ELR (cell line): ENCODE data around the gene KIAA1217.
A peak's percentile ranks its signal among the peaks of the same experiment; 100 is the strongest.
"Not testable (repeated sequence)": the region's sequence is repeated elsewhere in the genome, so short reads cannot be mapped to it uniquely, and the experiment has no call there.

ENCODE experiments used
- DNase-seq: peaks from one replicate; pipeline ENCODE4 v3.0.0-alpha.2; 2015; ENCODE audit warnings: low read depth

KIAA1217 gene

DNA sequence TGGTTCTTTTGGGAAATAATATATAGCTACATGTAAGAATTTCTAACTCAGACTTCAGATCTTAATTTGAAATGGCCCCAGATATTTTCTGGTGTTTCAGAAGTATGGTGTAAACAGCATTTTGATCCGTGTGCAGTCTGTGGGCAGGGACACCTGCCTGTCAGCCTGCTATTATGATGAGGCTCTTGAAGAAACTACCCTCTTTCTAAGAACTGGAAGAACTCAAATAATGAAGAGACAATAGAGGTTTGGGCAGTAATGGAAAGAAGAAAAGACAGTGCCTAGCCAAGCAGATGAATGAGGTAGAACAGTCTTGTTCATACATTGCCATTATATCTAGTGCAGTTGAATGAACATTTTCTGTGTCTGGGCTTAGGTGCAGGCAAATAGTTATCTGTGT lies 258.2 kb downstream of the KIAA1217 start:
- no peak for DNase-seq

DNA sequence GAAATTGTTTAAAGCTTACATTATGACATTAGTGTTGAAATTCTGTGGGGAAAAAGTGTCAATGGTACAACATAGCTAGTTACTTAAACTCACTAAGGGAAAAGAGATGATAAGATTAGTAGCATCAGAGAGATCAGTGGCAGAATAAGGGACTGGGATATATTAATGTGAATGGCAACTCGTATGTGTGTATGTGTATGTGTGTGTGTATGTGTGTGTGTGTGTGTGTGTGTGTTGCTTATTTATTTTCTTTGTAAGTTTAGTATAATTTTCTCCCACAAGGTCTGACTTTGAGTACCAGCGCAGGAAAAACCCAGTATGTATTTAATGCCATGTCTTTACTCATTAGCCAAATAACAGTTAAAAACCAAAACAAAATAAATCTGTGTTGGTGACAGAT lies 258.7 kb downstream of the KIAA1217 start:
- no peak for DNase-seq

DNA sequence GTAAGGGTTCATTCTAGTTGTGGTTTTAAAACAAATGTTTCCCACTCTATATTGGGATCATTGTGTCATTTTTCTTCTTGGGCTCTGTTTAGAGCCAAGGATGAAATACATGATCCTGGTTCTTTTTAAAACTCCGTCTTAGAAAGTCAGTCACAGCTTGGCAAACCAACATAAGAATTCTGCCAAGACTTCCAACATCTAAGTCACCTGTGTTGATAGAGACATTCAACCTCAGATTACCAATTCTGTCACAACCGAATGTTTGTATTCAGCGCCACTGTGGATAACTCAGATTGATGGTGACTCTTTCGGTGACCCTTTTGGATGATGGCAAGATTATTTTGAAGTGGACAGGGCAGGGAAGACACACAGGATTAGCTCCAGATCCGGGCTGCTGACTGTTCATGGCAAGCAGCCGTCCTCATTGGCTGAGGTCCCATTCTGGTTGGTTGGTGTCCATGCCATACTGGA lies 259.4 kb downstream of the KIAA1217 start:
- DNase-seq, result no peak

DNA sequence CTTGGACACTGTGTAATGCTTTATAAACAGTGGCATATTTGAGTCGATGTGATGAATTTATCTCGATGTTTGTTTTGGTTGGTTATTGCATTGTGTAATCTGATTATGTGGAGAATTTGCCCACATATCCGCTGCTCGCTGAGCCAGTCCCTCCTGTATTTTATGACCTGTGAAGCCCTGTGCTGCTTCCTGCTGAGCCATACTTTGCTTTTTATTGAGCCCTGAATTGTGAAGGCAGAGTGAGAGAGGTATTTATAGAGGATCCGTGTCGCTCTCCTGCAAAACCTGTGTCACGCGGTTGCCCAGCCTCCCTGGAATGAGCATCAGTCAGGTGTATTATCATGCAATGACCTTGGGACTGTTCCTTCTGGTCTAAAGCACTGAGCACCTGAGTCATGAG lies 261.1 kb downstream of the KIAA1217 start:
- peak; percentile 38 for DNase-seq

DNA sequence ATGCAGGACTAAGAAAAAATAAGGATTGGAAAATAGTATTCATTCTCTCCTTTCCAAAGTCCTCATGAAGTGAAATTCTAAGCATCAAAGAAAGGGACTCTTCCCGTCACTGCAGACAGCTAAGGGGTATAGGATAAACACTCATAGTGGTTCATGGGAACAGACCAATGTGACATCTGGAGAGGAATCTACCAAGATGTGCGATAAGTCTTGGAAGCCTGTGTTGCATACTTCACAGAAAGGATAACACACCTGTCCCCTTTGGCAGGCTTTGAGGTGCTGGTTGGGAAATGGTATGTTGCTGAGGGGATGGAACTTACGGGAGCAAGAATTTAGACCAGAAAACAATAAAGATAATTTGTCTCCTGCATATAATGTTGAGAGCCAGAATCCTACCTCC lies 266.7 kb downstream of the KIAA1217 start:
- no peak for DNase-seq

DNA sequence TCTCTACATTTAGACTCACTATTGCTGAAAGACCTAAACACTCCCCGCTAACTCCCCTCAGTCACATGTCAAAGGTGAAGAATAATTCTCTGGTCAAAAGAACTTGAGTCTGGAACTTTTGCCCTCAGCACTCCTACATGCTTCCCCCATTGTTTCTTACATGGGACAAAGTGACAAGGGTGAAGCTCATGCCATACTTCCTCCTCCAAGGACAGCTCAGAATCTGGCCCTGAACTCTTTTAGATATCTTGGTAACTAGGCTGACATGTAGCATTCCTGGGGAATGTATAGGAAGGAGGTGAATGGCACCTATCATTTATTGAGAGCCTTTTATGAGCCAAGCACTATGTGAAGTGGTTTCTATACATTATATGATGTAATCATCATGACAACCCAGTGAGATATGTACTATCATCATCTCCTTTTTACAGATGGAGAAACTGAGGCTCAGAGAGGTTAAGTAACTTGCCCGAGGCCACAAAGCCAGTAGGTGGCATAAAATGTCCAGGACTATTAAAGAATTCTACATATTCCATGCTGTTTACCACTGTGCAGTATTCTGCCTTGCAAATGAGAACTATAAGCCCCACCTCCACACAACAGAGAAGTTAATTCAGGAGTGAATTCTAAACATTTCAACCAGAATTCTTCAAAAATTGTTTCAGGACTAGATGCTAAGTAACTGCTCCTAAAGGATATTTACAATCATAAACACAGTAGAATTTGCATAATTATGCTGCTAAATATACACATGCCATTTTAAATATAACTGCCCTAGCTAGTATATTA lies 268.2 kb downstream of the KIAA1217 start:
- no peak for DNase-seq

DNA sequence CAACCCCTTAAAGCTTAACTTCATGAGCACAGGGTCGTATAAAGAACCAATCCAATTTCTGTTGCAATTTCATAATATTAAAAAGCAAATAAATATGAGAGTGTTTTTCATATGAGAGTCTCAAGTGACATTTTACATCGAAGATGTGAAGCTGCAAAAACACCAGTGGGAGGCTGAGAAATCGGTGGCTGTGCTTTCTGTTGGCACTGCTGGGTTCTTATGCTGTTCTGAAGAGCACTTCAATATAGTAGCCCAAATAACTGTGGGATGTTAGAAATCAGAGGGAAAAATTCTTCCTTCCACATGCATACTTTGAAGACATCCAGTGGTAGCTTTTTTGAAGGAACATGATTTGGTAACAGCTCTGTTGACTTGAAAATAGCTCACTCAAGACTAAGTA lies 269.0 kb downstream of the KIAA1217 start:
- DNase-seq, result no peak

DNA sequence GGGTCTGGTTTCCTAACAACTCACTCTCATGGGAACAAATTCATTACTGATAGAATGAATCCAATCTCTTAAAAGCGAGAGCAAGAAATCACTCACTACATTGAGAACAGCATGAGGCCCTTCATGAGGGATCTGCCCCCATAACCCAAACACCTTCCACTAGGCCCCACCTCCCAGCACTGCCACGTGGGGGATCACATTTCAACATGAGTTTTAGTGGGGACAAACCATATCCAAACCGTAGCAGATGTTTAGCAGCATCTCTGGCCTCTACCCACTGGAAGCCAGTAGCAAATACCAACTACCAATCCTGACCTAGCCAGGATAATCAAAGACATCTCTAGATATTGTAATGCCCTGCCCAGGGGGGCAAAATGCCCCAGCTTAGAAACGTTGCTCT lies 270.9 kb downstream of the KIAA1217 start:
- DNase-seq, result no peak

DNA sequence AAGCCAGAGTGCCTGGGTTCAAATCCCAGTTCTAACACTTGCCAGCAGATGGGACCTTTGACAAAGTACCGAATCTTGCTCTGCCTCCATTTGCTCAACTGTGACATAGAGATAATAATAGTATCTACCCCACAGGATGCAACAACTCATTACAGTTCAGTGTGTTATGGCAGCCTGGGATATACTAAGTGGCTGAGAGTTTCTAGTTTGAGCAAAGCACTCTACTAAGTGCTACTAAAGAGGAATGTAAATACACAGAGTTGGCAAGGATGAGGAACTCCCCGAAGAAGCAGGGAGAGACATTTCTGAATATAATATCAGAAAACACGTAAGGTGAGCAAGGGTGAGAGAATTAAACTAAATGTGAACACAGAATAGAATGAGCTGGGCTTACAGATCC lies 271.5 kb downstream of the KIAA1217 start:
- no peak for DNase-seq

DNA sequence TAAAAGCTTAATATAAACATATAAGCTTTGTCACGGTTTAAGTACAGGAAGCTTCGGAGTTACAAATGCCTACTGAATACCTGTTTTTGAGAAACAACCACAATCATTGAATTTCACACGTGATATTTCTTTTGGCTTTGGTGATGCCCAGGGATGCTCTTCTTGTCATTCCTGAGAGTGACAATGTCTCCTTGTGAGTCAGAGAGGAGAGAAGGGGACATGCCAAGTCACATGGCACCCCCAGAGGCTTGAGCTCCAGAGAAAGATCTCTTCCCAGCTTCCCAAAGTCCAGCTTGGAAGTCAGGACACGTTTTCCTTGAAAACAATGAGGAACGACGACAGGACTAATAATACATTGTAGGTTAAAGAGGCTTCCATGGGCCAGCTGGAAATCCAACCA lies 272.3 kb downstream of the KIAA1217 start:
- DNase-seq, result no peak

DNA sequence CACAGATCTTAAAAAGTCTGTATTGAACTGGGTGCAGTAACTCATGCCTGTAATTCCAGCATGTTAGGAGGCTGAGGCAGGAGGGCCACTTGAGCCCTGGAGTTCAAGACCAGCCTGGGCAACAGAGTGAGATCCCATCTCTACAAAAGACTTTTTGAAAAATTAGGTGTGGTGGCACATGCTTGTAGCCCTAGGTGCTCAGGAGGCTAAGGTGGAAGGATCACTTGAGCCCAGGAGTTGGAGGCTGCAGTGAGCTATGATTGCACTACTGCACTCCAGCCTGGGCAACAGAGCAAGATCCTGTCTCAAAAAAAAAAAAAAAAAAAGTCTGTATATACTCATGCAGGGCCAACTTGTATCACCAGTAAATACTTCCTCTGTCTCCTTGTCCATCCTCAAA lies 273.8 kb downstream of the KIAA1217 start:
- DNase-seq, result not testable (repeated sequence)

DNA sequence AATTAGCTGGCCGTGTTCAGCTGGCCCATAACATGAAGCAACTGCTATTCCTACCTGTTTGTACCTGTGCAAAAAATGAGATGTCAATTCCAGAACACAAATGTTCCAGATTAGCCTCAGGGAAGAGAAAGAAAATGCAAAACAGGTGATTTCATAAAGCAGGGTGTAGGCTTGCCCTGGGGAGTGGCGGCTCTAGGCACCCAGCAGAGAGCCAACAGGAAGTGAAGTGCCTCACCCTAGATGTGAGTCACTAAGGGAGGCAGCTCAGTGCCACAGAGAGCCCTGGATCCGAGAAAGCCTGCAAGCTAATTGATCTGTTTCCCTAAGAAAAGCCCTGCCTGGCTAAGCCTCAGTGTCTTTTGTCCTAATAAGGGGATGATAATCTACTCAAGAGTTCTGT lies 274.8 kb downstream of the KIAA1217 start:
- DNase-seq, result peak; percentile 89

DNA sequence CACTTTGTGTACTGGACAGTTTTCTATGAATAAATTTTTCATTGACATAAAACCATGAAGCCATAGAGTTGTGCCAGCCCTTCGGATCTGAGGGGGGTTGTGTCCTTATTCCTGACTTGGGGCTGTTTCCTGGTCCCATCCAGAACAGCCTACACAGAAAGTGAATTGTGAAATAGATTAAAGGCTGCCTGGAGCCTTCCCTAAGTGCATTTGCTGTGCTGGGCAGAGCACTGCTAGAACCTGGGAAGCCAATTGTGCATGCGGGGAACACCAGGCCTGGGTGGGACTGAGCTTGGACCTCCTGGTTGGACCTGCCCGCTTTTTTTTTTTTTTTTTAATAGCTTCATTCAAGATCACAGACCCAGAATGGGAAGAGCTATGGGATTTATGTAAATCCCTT lies 275.8 kb downstream of the KIAA1217 start:
- no peak for DNase-seq

DNA sequence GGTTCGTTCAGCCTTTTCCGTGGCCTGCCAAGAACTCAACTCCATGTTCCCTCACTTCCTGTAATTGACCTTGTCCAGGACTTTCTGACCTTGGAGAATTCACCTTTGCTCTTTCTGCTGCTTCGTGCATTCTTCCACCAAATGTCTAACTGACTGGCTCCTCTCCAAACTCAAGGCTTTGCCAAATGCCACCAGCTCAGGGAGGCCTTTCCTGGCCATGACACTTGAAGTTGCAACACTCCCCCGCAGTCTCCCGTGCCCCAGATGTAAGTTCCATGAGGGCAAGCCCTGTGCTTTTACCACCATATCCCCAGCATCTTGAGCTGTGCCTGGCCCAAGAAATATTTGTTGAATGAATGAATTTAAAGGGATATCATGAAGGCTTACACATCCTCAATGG lies 276.4 kb downstream of the KIAA1217 start:
- DNase-seq, result no peak

DNA sequence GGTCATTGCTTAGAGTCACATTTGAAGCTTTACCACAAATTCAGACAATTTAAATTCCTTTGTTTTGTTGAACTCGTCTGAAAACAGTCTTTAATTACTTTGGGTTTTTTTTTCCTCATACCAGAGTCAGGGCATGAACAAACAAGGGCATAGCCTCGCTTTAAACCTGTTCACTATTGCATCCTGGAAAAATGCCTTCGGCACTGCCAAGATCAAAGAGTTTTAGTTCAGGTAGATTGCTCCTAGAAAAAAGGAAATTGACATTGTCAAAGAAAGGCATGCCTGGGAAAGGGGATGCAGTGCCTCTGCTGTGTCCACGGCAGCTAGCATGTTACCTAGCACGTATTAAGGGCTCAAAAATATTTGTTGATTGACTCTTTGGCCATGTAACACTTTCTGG lies 279.7 kb downstream of the KIAA1217 start:
- no peak for DNase-seq

DNA sequence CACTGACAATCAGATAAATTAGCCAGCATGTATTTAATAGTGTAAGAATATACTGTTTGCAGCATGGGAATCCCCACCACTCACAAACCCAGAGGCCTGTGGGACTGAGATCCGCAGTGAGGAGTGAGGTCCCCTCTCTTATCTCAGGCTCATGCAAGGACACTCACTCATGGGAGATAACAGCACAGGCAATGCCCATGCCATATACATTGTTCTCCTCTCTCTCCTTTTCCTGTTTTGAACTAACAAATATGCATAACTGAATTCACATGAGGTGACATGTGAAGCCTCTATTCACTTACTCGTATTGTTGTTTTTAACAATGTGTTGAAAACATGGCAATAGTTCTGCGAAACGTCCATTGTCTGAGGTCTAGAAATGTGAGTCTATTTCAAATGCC lies 284.2 kb downstream of the KIAA1217 start:
- DNase-seq, result no peak

DNA sequence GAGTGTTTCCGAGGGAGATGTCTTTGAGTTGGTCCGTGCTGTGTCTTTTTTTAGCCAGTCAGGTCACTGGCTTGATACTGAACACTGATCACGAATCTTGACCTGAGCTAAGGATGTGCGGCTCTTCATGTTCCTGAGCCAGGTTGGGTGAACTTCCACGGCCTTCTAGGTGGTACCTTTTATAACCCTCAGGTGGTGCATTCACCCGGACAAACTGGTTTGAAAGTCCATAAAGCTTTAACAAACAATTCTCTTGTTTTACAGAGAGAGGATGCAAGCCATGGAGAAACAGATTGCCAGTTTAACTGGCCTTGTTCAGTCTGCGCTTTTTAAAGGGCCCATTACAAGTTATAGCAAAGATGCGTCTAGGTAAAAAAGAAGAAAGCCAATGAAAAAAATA lies 285.3 kb downstream of the KIAA1217 start:
- DNase-seq, result no peak

DNA sequence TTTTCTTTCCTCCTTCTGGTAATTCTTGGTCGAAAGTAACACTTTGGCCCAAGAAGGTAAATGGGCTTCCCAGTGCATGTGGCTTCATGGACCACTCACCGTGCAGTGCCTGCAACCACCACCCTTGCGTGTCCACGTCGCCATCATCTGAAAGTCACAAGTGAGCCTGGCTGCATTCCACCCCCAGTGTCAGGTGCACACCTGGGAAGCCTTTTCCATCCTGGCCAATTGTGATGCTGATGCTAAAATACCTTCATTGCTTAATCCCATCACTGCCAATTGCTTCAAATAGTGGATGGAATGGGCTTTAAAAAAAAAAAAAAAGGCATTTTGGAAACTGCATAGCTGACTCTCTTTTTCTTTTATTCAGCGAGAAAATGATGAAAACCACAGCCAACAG lies 285.8 kb downstream of the KIAA1217 start:
- DNase-seq, result no peak

DNA sequence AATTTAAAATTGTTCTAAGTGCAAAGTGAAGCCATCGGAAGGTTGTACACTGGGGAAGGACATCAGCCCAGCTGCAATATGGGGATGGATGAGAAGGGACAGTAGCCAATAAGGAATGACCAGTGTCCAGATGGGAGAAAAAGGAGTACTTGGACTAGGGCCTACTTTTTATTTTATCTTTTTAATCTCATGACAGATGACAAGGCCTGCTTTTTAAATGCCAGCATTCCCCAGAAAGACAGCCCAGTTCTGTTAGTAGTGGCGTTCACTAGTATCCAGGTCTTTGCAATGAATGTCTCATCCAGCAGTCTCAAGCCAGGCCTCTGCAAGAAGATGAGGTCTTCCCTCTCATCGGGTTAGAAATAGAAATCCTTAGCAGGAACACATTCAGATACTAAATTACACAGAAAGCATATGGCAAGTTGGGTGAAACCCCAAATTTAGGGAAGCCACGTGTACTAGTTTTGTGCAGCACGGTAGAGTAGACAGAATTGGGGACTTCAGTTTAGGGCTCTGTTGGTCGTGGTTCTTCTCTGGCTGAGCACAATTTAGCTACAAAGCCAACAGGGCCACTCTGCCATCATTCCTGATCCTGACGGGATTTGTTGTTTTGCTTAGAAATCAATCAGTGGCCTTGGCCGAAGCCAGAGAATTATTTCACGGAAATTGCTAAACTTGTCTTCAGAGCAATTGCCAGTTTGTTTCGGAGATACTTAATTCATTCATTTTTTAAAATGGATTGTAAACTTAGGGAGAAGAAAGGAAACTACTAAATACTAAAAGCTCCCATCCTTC lies 286.9 kb downstream of the KIAA1217 start:
- DNase-seq, result no peak

DNA sequence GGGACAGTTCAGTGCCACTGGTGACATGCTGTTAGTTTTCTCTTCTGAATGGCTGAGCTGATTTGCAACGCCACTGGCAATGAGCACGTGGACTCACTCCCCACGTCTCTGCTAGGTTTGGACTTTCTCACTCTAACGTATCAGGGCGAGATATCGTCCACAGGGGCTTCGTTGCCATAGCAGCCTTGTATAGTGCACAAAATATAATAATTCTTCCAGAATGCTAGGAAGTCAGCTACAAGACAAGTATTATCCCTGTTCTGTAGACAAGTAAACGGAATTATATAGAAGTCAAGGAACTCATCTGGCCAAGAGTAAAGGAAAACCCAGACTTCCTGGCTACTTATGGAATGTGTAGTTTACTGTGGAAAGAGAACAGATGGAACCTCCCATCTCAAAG lies 288.0 kb downstream of the KIAA1217 start:
- no peak for DNase-seq

DNA sequence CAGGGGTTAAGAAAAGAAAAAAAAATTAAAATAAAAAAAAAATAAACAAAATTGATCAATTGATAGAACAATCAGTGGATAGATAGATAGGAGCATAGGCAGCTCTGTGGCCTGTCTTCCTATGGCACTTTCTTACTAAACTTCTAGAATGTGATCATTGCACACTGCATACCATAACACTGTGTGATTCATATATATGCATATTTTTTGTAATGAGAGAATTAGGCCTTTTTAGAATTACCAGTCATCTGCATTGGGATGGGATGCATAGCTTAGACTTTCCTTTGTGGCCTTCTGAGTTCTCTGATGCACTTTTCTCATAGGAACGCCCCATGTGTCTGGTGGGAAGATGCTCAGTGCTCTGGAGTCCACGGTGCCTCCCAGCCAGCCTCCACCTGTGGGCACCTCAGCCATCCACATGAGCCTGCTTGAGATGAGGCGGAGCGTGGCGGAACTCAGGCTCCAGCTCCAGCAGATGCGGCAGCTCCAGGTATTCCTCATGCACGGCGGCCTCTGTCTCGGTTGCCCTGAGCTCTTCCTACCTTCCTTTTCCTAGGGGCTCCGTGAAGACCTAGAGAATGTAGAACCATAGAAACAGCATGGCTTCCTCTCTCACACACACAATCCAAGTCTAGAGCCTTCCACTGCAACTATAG lies 292.2 kb downstream of the KIAA1217 start:
- no peak for DNase-seq

DNA sequence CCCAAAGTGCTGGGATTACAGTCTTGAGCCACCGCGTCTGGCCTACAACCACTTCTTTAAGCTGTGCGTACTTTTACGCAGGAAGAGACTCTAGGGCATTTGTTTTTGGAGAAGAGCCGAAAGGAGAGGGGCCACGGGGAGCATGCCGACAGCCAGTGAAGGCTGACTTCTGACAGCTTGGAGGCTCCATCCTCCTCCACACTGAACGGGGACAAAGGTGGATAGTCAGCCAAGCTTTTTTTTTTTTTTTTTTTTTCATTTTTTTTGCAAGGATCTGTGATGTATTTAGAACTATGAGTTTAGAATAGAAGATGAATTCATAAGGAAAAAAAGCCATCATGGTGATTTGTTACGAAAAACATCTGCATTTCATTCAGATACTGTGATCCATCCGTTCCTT lies 293.1 kb downstream of the KIAA1217 start:
- no peak for DNase-seq
